Stimulated activated CD4-positive, alpha-beta T cell treated with anti-CD3 and anti-CD28 coated beads, Interleukin-1b, Interleukin-23, amount 100 ng/mL, for 24 hours (primary cell): ENCODE data around the gene VCL.

Experiments used
- DNase-seq, 4 experiments: peaks; one replicate each; pipeline ENCODE4 v3.0.0-alpha.2; 2020; ENCODE audit warnings: low read depth in 4 of 4, low spot score in 1 of 4

The VCL gene

GRCh38 chr10:74071157-74071556 is 73.2 kb downstream of the VCL start:
- DNase-seq: no peak

GRCh38 chr10:74072503-74072902 is 74.6 kb downstream of the VCL start:
- no peak for DNase-seq

GRCh38 chr10:74075906-74076305 is 78.0 kb downstream of the VCL start:
- DNase-seq: no peak

GRCh38 chr10:74076961-74077360 is 79.0 kb downstream of the VCL start:
- DNase-seq: no peak

- no peak for DNase-seq
These were observed 79.5 kb downstream of the VCL start for GRCh38 chr10:74077416-74077815.

- DNase-seq: peak in 2 of 4 experiments; percentile 7 to 24
These were observed 80.1 kb downstream of the VCL start for GRCh38 chr10:74078037-74078436.

GRCh38 chr10:74079028-74079935 is 81.4 kb downstream of the VCL start:
- DNase-seq: no peak

- DNase-seq: no peak
These were observed 82.1 kb downstream of the VCL start for GRCh38 chr10:74079936-74080590.

- peak in 3 of 4 experiments; percentile 7 to 20 (median 12) for DNase-seq
These were observed 83.4 kb downstream of the VCL start for GRCh38 chr10:74081192-74081803.

GRCh38 chr10:74081941-74082718 is 84.2 kb downstream of the VCL start:
- DNase-seq: no peak

- no peak for DNase-seq
These were observed 85.4 kb downstream of the VCL start for GRCh38 chr10:74083304-74083703.

- DNase-seq: no peak
These were observed 87.0 kb downstream of the VCL start for GRCh38 chr10:74084955-74085354.

GRCh38 chr10:74086317-74086716 is 88.4 kb downstream of the VCL start:
- DNase-seq: no peak

- DNase-seq: no peak
These were observed 90.8 kb downstream of the VCL start for GRCh38 chr10:74088722-74089121.

- DNase-seq: no peak
These were observed 94.5 kb downstream of the VCL start for GRCh38 chr10:74092372-74092771.

- DNase-seq: no peak
These were observed 95.7 kb downstream of the VCL start for GRCh38 chr10:74093530-74094164.

GRCh38 chr10:74094231-74094630 is 96.3 kb downstream of the VCL start:
- DNase-seq: no peak

GRCh38 chr10:74096777-74097176 is 98.9 kb downstream of the VCL start:
- DNase-seq: no peak

GRCh38 chr10:74097776-74098175 is 99.9 kb downstream of the VCL start:
- DNase-seq: no peak

- DNase-seq: no peak
These were observed 101.5 kb downstream of the VCL start for GRCh38 chr10:74099420-74099819.

GRCh38 chr10:74099836-74100235 is 101.9 kb downstream of the VCL start:
- no peak for DNase-seq
